ENCODE data around the gene ACKR3.

GRCh38 chr2:236600892-236601291 is 31.3 kb downstream of the ACKR3 start:
- no peak for TF ChIP-seq POLR2A (IDR thresholded peaks at IDR 0.05)
- TF ChIP-seq CTCF (IDR thresholded peaks at IDR 0.05) = no peak
